GM12865 (cell line): ENCODE data around the gene ABCE1.
A peak's percentile ranks its signal among the peaks of the same experiment; 100 is the strongest.

Experiments used
- DNase-seq: peaks from one replicate; pipeline ENCODE4 v3.0.0; 2010; ENCODE audit warnings: low read depth
- H3K4me3 ChIP-seq: 2 replicates; pipeline ENCODE4 v1.5.1; 2011; ENCODE audit warnings: mild to moderate bottlenecking, low read depth, low read length, control low read depth
- TF ChIP-seq, protein P1 (sequence below): IDR thresholded peaks from 2 replicates; pipeline ENCODE4 v1.5.1; 2011; ENCODE audit warnings: low read length, control low read depth, low read depth, inconsistent platforms; ENCODE audit not compliant: insufficient read depth; ENCODE audit errors: missing control alignments

ABCE1 gene

DNA sequence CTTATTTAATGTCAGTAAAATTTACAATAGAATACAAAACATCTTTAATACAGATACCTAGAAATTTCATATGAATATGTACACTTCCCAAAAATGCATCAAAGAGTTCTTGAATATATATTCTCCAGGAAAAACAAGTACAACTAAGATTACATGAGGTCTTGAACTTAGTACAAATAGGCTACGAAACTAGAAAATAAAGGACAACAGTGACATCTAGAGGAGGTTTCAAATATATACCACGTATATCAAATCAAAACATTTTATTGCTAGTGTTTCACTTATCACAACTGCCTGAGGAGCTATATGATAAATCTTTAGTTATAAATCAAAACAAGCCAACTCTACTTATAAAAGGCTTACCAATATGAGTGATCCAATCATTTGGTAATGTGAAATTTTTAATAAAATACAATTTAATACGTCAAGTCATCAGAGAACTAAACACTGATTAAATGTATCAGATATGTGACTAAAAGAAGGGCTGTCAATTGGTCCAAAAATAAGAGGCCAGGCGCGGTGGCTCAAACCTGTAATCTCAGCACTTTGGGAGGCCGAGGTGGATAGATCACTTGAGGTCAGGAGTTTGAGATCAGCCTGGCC lies 36.7 kb upstream of the ABCE1 start:
- TF ChIP-seq, protein P1, sequence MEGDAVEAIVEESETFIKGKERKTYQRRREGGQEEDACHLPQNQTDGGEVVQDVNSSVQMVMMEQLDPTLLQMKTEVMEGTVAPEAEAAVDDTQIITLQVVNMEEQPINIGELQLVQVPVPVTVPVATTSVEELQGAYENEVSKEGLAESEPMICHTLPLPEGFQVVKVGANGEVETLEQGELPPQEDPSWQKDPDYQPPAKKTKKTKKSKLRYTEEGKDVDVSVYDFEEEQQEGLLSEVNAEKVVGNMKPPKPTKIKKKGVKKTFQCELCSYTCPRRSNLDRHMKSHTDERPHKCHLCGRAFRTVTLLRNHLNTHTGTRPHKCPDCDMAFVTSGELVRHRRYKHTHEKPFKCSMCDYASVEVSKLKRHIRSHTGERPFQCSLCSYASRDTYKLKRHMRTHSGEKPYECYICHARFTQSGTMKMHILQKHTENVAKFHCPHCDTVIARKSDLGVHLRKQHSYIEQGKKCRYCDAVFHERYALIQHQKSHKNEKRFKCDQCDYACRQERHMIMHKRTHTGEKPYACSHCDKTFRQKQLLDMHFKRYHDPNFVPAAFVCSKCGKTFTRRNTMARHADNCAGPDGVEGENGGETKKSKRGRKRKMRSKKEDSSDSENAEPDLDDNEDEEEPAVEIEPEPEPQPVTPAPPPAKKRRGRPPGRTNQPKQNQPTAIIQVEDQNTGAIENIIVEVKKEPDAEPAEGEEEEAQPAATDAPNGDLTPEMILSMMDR, result no peak
- DNase-seq, result peak; percentile 59
- H3K4me3 ChIP-seq, result no peak overlapping the region

DNA sequence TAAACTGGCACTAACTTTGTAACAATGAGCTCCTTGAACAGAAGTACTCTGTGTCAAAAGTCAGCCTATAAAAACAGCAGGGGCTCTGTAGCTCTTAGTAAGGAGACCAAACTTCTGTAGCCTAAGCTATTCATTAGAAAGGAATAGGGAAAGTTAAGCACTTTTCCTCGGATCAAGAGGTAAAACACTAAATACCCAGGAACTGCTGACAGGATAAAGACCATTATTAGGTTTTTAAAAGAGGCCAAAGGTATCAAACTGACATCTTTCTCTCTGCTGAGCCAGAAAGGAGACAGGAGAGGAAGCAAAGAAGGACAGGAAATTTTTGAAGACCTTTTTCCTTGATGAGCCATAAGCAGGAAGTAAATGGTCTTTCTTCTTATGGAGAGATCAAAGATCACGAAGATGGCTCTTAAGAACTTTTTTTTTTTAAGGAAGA lies 32.0 kb upstream of the ABCE1 start:
- no peak overlapping the region for H3K4me3 ChIP-seq
- TF ChIP-seq, protein P1, result no peak
- DNase-seq, result no peak

DNA sequence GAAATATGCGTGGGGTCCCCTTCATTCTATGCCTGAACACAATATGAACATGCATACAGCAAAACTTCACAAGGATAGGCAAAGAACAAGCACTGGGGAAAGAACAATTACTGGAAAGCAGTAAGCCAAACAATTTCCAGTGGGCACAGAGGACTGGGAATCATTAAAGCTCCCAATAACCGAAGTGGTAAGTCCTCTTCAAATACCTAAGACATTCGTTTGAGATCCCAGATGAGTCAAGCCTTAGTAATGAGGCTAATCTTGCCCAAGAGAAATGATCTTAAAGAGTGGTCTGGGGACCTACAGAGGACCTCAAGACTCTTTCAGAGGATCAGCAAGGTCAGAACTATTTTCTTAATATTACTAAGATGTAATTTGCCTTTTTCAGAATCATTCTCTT lies 28.8 kb upstream of the ABCE1 start:
- DNase-seq, result no peak
- H3K4me3 ChIP-seq, result no peak overlapping the region
- TF ChIP-seq, protein P1, result no peak

DNA sequence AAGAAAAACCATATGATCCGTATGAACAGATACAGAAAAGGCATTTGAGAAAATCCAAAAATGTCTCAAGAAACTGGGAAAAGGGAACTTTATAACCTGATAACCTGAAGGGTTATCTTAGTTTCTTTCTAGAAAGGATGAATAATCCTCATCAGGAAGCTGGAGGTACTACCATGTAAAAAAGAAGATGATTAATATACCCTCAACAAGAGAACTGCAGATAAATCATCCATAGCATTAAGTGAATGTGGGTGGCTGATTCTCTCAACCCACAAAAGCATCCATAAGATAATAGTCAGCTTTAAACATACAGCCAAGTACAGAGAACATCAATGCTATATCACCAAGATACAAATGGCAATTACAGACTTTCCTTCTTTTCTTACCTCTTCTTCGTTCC lies 26.6 kb upstream of the ABCE1 start:
- DNase-seq, result no peak
- TF ChIP-seq, protein P1, result no peak
- no peak overlapping the region for H3K4me3 ChIP-seq

DNA sequence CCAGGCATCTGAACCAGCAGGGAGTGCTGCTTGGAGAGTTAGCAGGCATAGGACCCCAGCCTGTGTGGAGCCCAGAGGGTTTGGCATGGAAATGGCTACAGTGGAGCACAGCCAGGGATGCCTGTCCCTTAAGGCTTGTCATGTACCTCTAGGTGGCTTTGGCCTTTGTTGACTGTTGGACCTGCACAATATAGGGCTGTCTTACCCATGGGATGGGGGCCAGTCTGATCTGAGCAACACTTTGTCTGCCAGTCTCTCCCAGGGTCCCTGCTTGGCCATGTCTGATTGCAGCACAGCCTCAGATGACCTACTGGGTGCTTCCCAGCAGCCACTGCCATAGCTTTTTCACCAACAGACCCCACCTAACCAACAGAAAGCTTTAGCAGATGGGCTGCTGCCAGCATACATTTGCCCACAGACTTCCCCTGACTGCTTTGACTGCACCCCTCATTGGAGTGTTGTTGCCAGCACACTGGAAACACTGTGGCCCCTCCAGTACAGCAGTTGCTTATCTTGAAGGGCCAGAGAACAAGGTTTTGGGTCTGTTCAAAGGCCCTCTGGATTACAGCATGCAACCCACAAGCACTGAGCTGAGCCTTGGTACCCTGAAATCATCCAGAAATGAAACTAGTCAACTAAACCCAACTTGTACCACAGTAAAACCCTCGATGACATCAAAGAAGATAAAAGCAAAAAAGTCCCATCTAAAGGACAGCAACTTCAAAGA lies 22.2 kb upstream of the ABCE1 start:
- H3K4me3 ChIP-seq, result no peak overlapping the region
- TF ChIP-seq, protein P1, result no peak
- peak; percentile 7 for DNase-seq

DNA sequence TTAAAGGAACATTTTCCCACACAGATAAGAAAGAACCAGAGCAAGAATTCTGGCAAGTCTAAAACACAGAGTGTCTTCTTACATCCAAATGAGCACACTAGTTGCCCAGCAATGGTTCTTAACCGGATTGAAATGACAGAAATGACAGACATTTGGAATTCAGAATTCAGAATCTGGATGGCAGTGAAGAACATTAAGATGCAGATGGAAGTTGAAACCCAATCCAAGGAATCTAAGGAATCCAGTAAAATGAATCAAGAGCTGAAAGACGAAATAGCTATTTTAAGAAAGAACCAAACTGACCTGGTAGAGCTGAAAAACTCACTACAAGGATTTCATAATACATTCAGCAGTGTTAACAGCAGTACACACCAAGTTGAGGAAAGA lies 21.6 kb upstream of the ABCE1 start:
- no peak overlapping the region for H3K4me3 ChIP-seq
- no peak for DNase-seq
- TF ChIP-seq, protein P1, result no peak

DNA sequence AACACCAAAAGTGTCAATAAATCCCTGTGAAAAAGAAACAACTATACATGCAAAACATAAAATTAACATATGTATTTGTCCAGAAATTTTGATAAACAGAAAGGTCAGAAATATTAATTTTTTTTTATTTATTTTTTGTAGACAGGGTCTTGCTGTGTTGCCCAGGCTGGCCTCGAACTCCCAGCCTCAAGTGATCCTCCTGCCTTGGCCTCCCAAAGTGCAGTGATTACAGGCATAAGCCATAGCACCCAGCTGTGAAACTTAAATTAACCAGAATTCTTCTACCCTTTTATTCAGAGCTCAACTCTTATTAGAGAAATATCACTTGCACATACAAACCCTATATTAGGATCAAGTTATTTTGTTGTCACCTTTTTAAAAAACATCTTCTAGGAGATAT lies 16.4 kb upstream of the ABCE1 start:
- no peak for DNase-seq
- TF ChIP-seq, protein P1, result no peak
- no peak overlapping the region for H3K4me3 ChIP-seq
